ENCODE data around the gene IL10.

The IL10 gene

DNA sequence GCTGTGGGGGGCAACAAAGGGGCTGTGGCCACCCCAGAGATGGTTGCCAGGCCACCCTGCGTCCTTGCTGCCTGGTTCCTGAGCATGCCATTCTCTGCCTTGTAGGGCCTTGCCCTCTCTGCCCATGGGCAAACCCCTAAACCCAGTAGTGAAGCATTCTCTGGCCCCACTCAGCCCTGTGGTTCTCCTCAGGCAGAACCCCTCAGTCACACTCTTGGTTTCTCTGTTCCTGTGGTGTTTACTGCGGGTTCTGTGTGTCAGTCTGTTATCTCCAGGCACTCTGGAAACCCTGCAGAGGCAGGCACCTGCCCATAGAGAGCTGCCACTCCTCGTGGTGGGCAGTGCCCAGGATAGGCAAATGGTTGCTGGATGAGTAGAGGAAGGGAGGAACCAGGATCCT is 42.8 kb downstream of the IL10 start (continued):
- TF ChIP-seq ZNF596 (tag by site-specific recombination; IDR thresholded peaks at IDR 0.05) (no peak), ZNF138 (tag by site-specific recombination; IDR thresholded peaks at IDR 0.05; ENCODE audit: borderline replicate concordance) (no peak)

DNA sequence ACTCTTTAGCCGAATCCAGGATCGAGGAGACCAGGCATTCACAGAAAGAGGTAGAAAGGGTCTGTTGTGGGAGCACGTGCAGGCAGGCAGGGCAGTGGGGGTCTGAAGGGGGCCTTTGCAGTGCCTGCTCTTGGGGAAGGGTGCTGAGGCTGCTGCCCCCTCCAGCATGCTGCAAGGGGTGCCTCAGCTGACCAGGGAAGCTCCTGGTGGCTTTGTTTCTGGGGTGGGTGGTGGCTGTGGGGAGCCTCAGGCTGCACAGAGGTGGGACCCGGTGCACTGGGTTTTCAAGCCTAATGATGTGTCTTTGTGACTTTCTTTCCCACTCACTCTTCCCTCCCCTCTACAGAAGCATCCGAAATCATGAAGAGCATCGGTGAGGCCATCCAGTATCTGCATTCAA is 43.2 kb downstream of the IL10 start:
- no peaks in the 10 kb centered on the region; the same call in 1 of the 2 replicates for H3K4me1 ChIP-seq (ENCODE audit: control insufficient read depth, insufficient read depth, low read length)
- H3K27ac ChIP-seq (ENCODE audit: extremely low read depth, low read depth, low read length) = no peak overlapping the region
- ChIA-PET CTCF (interaction anchor here (1.8 kb wide), 1 partner anchor 183 kb away, joined by 9 read pairs; no protein-coding TSS in a partner anchor), POLR2A (no interaction called here)
- no peak overlapping the region for H3K4me3 ChIP-seq (ENCODE audit: low read depth, low read length)
- H3K36me3 ChIP-seq (ENCODE audit: control insufficient read depth in 2 of 2, insufficient read depth in 1 of 2, low read length in 2 of 2) = peaks cover 0 to 42% of the 10 kb centered on the region in 2 experiments; a peak in 1 of 3 replicates
- TF ChIP-seq ZBTB21 (tag by site-specific recombination; IDR thresholded peaks at IDR 0.05) (no peak), ZNF785 (tag by site-specific recombination; IDR thresholded peaks at IDR 0.05) (no peak), ZNF48 (tag by site-specific recombination; IDR thresholded peaks at IDR 0.05) (no peak), ZFP69B (tag by site-specific recombination; IDR thresholded peaks at IDR 0.05) (no peak), ZBTB8A (tag by site-specific recombination; IDR thresholded peaks at IDR 0.05) (no peak), ZNF366 (tag by site-specific recombination; conservative IDR thresholded peaks at IDR 0.05) (no peak), GLIS1 (tag by site-specific recombination; IDR thresholded peaks at IDR 0.05) (no peak), ZNF664 (tag by site-specific recombination; IDR thresholded peaks at IDR 0.05) (no peak), KLF16 (tag by site-specific recombination; IDR thresholded peaks at IDR 0.05) (no peak)
- TF ChIP-seq, protein P1, sequence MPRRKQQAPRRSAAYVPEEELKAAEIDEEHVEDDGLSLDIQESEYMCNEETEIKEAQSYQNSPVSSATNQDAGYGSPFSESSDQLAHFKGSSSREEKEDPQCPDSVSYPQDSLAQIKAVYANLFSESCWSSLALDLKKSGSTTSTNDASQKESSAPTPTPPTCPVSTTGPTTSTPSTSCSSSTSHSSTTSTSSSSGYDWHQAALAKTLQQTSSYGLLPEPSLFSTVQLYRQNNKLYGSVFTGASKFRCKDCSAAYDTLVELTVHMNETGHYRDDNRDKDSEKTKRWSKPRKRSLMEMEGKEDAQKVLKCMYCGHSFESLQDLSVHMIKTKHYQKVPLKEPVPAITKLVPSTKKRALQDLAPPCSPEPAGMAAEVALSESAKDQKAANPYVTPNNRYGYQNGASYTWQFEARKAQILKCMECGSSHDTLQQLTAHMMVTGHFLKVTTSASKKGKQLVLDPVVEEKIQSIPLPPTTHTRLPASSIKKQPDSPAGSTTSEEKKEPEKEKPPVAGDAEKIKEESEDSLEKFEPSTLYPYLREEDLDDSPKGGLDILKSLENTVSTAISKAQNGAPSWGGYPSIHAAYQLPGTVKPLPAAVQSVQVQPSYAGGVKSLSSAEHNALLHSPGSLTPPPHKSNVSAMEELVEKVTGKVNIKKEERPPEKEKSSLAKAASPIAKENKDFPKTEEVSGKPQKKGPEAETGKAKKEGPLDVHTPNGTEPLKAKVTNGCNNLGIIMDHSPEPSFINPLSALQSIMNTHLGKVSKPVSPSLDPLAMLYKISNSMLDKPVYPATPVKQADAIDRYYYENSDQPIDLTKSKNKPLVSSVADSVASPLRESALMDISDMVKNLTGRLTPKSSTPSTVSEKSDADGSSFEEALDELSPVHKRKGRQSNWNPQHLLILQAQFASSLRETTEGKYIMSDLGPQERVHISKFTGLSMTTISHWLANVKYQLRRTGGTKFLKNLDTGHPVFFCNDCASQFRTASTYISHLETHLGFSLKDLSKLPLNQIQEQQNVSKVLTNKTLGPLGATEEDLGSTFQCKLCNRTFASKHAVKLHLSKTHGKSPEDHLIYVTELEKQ (tag by site-specific recombination; IDR thresholded peaks at IDR 0.05; ENCODE audit: borderline replicate concordance) = no peak
- TF ChIP-seq, protein P2, sequence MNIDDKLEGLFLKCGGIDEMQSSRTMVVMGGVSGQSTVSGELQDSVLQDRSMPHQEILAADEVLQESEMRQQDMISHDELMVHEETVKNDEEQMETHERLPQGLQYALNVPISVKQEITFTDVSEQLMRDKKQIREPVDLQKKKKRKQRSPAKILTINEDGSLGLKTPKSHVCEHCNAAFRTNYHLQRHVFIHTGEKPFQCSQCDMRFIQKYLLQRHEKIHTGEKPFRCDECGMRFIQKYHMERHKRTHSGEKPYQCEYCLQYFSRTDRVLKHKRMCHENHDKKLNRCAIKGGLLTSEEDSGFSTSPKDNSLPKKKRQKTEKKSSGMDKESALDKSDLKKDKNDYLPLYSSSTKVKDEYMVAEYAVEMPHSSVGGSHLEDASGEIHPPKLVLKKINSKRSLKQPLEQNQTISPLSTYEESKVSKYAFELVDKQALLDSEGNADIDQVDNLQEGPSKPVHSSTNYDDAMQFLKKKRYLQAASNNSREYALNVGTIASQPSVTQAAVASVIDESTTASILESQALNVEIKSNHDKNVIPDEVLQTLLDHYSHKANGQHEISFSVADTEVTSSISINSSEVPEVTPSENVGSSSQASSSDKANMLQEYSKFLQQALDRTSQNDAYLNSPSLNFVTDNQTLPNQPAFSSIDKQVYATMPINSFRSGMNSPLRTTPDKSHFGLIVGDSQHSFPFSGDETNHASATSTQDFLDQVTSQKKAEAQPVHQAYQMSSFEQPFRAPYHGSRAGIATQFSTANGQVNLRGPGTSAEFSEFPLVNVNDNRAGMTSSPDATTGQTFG (tag by site-specific recombination; IDR thresholded peaks at IDR 0.05; ENCODE audit: borderline replicate concordance) = no peak
- H3K9me3 ChIP-seq (ENCODE audit: control insufficient read depth, insufficient read depth, low read depth, low read length) = no peaks in the 10 kb centered on the region

DNA sequence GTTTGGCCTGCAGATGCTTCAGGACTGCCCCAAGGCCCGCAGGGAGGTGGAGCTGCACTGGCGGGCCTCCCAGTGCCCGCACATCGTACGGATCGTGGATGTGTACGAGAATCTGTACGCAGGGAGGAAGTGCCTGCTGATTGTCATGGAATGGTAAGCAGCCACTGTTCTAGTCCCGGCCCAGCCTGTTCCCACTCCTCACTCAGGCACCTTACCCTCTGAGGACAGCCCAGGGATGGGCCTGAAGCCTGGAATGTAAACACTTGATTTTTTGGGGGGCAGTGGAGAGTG is 43.7 kb downstream of the IL10 start:
- CTCF ChIA-PET = interaction anchor here (0.7 to 4.5 kb wide), 3 partner anchors 17 to 254 kb away, joined by 3 to 30 read pairs (median 4); no protein-coding TSS in a partner anchor
- Histone ChIP-seq H3K4me3 (ENCODE audit: low read depth, low read length) (no peak overlapping the region), H3K4me1 (ENCODE audit: control insufficient read depth, insufficient read depth, low read length) (no peaks in the 10 kb centered on the region; the same call in 1 of the 2 replicates), H3K27ac (ENCODE audit: extremely low read depth, low read depth, low read length) (no peak overlapping the region), H3K9me3 (ENCODE audit: control insufficient read depth, insufficient read depth, low read depth, low read length) (no peaks in the 10 kb centered on the region), H3K36me3 (ENCODE audit: control insufficient read depth in 2 of 2, insufficient read depth in 1 of 2, low read length in 2 of 2) (peaks cover 0 to 42% of the 10 kb centered on the region in 2 experiments; a peak in 1 of 3 replicates)
- POLR2A ChIA-PET = no interaction called here
- TF ChIP-seq MEIS1 (CRISPR knock-in tag; IDR thresholded peaks at IDR 0.05; ENCODE audit: borderline replicate concordance) (no peak), ZNF433 (tag by site-specific recombination; IDR thresholded peaks at IDR 0.05; ENCODE audit: low read depth) (no peak), ZNF621 (tag by site-specific recombination; IDR thresholded peaks at IDR 0.05) (no peak), ZNF175 (tag by site-specific recombination; IDR thresholded peaks at IDR 0.05) (no peak)
- TF ChIP-seq, protein P3, sequence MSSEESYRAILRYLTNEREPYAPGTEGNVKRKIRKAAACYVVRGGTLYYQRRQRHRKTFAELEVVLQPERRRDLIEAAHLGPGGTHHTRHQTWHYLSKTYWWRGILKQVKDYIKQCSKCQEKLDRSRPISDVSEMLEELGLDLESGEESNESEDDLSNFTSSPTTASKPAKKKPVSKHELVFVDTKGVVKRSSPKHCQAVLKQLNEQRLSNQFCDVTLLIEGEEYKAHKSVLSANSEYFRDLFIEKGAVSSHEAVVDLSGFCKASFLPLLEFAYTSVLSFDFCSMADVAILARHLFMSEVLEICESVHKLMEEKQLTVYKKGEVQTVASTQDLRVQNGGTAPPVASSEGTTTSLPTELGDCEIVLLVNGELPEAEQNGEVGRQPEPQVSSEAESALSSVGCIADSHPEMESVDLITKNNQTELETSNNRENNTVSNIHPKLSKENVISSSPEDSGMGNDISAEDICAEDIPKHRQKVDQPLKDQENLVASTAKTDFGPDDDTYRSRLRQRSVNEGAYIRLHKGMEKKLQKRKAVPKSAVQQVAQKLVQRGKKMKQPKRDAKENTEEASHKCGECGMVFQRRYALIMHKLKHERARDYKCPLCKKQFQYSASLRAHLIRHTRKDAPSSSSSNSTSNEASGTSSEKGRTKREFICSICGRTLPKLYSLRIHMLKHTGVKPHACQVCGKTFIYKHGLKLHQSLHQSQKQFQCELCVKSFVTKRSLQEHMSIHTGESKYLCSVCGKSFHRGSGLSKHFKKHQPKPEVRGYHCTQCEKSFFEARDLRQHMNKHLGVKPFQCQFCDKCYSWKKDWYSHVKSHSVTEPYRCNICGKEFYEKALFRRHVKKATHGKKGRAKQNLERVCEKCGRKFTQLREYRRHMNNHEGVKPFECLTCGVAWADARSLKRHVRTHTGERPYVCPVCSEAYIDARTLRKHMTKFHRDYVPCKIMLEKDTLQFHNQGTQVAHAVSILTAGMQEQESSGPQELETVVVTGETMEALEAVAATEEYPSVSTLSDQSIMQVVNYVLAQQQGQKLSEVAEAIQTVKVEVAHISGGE (tag by site-specific recombination; conservative IDR thresholded peaks at IDR 0.05; ENCODE audit: low read depth) = no peak
- TF ChIP-seq, protein P4, sequence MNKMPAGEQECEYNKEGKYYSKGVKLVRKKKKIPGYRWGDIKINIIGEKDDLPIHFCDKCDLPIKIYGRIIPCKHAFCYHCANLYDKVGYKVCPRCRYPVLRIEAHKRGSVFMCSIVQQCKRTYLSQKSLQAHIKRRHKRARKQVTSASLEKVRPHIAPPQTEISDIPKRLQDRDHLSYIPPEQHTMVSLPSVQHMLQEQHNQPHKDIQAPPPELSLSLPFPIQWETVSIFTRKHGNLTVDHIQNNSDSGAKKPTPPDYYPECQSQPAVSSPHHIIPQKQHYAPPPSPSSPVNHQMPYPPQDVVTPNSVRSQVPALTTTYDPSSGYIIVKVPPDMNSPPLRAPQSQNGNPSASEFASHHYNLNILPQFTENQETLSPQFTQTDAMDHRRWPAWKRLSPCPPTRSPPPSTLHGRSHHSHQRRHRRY (tag by site-specific recombination; IDR thresholded peaks at IDR 0.05) = no peak
- TF ChIP-seq, protein P5, sequence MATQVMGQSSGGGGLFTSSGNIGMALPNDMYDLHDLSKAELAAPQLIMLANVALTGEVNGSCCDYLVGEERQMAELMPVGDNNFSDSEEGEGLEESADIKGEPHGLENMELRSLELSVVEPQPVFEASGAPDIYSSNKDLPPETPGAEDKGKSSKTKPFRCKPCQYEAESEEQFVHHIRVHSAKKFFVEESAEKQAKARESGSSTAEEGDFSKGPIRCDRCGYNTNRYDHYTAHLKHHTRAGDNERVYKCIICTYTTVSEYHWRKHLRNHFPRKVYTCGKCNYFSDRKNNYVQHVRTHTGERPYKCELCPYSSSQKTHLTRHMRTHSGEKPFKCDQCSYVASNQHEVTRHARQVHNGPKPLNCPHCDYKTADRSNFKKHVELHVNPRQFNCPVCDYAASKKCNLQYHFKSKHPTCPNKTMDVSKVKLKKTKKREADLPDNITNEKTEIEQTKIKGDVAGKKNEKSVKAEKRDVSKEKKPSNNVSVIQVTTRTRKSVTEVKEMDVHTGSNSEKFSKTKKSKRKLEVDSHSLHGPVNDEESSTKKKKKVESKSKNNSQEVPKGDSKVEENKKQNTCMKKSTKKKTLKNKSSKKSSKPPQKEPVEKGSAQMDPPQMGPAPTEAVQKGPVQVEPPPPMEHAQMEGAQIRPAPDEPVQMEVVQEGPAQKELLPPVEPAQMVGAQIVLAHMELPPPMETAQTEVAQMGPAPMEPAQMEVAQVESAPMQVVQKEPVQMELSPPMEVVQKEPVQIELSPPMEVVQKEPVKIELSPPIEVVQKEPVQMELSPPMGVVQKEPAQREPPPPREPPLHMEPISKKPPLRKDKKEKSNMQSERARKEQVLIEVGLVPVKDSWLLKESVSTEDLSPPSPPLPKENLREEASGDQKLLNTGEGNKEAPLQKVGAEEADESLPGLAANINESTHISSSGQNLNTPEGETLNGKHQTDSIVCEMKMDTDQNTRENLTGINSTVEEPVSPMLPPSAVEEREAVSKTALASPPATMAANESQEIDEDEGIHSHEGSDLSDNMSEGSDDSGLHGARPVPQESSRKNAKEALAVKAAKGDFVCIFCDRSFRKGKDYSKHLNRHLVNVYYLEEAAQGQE (tag by site-specific recombination; IDR thresholded peaks at IDR 0.05) = no peak
